ENCODE data around the gene TLE1.

TLE1 gene

GRCh38 chr9:81671880-81672280 lies 17.5 kb downstream of the TLE1 start:
- H3K4me3 ChIP-seq (ENCODE audit: low read depth, low read length), result no peak overlapping the region
- in situ Hi-C loops (cut with HindIII; ENCODE audit: low sequenced_read_pairs), result loop anchor here (10.0 kb wide), 1 partner anchor 117 kb away; no protein-coding TSS in a partner anchor
- TF ChIP-seq CTCF (IDR thresholded peaks at IDR 0.05; ENCODE audit: low read depth, low read length, missing control alignments), result no peak
- peak; percentile 94 for DNase-seq (ENCODE audit: low read depth)

- no peak for TF ChIP-seq CTCF (IDR thresholded peaks at IDR 0.05; ENCODE audit: low read depth, low read length, missing control alignments)
- no peak for DNase-seq (ENCODE audit: low read depth)
- no peak overlapping the region for H3K4me3 ChIP-seq (ENCODE audit: low read depth, low read length)
- in situ Hi-C loops (cut with HindIII; ENCODE audit: low sequenced_read_pairs), result loop anchor here (10.0 kb wide), 1 partner anchor 115 kb away; no protein-coding TSS in a partner anchor
Observed at GRCh38 chr9:81669866-81670265, 19.5 kb downstream of the TLE1 start.

GRCh38 chr9:81669041-81669651 lies 20.2 kb downstream of the TLE1 start:
- DNase-seq (ENCODE audit: low read depth), result peak; percentile 62
- in situ Hi-C loops (cut with HindIII; ENCODE audit: low sequenced_read_pairs), result no loop called here
- no peak for TF ChIP-seq CTCF (IDR thresholded peaks at IDR 0.05; ENCODE audit: low read depth, low read length, missing control alignments)
- H3K4me3 ChIP-seq (ENCODE audit: low read depth, low read length), result no peak overlapping the region

GRCh38 chr9:81666123-81666522 lies 23.2 kb downstream of the TLE1 start:
- in situ Hi-C loops (cut with HindIII; ENCODE audit: low sequenced_read_pairs), result no loop called here
- no peak for TF ChIP-seq CTCF (IDR thresholded peaks at IDR 0.05; ENCODE audit: low read depth, low read length, missing control alignments)
- no peak for DNase-seq (ENCODE audit: low read depth)

GRCh38 chr9:81665322-81665871 lies 23.9 kb downstream of the TLE1 start:
- in situ Hi-C loops (cut with HindIII; ENCODE audit: low sequenced_read_pairs), result no loop called here
- TF ChIP-seq CTCF (IDR thresholded peaks at IDR 0.05; ENCODE audit: low read depth, low read length, missing control alignments), result no peak
- no peak for DNase-seq (ENCODE audit: low read depth)
- H3K4me3 ChIP-seq (ENCODE audit: low read depth, low read length), result no peak overlapping the region

More at GRCh38 chr9:81666123-81666522, 23.2 kb downstream of the TLE1 start:
- no peak overlapping the region for H3K4me3 ChIP-seq (ENCODE audit: low read depth, low read length)

GRCh38 chr9:81664638-81665222 lies 24.6 kb downstream of the TLE1 start:
- TF ChIP-seq CTCF (IDR thresholded peaks at IDR 0.05; ENCODE audit: low read depth, low read length, missing control alignments), result no peak
- in situ Hi-C loops (cut with HindIII; ENCODE audit: low sequenced_read_pairs), result no loop called here
- no peak for DNase-seq (ENCODE audit: low read depth)
- H3K4me3 ChIP-seq (ENCODE audit: low read depth, low read length), result no peak overlapping the region

All from astrocyte of the cerebellum (primary cell).